ENCODE measurements around the gene ADIPOR2.

The ADIPOR2 gene

DNA sequence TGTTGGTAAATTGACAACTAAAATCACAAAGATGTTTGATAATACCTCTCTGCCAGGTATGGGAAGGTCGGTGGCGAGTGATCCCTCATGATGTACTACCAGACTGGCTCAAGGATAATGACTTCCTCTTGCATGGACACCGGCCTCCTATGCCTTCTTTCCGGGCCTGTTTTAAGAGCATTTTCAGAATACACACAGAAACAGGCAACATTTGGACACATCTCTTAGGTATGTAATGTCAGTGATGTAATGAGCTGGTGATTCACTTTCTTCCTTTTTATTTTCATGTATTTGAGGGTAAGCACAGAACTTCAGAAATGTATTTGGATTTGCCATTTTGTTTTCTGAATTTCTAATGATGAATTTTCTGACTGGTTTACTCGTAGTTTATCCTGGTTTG is 86.9 kb downstream of the ADIPOR2 start:
- no peak for DNase-seq

DNA sequence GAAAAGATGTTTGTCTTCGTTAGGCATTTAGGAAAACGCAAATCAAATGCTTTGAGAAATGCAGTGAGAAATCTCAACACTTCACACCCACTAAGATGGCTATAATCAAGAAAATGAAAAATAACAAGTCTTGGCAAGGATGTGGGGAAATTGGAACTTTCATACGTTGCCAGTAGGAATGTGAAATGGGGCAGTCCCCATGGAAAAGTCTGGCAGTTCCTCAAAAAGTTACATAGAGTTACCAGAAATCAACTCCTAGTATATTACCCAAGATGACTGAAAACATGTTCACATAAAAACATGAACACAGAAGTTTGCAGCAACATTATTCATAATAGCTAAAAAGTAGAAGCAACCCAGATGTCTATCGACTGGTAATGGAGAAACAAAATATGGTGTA is 88.0 kb downstream of the ADIPOR2 start:
- DNase-seq = no peak

GRCh38 chr12:1779783-1780182 is 88.9 kb downstream of the ADIPOR2 start:
- DNase-seq = no peak

DNA sequence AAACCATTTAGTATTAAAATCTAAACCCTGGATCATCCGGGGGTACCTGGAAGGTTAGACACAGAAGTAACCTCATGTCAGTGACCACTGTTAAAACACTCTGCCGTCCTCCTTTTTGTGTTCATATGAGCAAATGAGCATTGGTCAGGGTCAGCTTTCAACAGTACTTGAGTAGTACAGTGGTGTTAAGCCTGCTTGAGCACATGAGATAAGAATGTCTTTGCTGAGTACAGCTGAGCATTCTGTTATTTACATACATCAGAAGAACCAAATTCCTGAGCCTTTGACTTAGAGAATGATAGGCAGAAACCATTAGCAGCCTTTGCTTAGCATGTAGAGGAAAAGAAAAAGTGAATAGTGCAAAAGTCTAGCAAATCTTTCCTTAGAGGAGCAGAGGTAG is 90.9 kb downstream of the ADIPOR2 start:
- DNase-seq = no peak

- no peak for DNase-seq
Measured at GRCh38 chr12:1782215-1782614, 91.3 kb downstream of the ADIPOR2 start.

GRCh38 chr12:1787714-1788113 is 96.8 kb downstream of the ADIPOR2 start:
- no peak for DNase-seq

DNA sequence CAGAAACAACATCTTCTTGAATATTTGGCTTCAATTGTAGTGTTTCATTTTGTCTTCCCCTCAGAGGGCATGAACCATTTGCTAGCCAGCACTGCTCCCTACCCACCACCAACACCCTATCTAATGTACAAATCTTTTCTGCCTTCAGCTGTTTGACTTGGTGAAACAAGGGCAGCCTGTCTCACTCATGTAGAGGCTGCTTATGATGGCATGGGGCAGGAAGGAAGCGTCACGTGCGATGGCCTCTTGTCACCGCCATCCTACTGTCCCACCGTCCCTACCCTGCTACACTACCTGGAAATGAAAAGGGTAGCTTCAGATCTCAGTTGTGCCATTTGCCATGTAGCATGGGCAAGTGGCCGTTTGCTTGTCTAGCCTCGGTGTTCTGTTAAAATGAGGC is 99.6 kb downstream of the ADIPOR2 start:
- DNase-seq = no peak

DNA sequence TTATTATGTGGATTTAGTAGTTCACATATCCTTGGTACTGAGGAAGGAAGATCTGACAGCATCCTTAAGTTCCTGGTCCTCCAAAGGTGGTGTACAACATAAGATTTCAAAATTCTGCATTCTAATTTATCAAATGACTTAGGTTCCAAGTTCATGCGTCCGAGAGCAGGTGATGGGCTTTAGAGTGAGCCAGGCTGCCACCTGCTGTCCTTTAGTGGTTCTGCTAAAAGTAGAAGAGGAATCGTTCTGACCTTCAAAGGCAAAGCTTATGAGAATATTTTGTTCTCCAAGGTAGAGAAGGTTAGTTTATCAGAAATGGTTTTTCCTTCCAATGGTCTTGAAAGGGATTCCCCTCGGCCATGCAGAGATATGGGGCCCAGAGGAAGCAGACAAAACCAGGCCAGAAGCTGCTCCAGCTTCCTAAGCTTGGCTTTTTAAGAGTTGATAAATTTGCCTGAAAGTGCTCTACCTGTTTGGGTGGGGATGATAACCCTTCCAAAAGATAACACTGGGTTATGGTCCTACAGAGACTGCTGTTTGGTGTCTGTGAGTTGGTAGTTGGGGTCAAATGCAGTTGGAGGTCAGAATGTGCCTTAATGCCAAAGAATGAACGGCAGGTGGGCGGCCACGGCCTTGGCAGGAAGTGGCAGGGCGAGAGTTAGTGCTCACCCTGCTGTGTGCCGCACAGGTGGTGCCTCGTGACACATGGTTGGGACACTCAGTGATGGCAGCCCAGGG is 100.4 kb downstream of the ADIPOR2 start:
- peak; percentile 64 to 72 for DNase-seq

- no peak for DNase-seq
Measured at GRCh38 chr12:1792406-1792805, 101.5 kb downstream of the ADIPOR2 start.

DNA sequence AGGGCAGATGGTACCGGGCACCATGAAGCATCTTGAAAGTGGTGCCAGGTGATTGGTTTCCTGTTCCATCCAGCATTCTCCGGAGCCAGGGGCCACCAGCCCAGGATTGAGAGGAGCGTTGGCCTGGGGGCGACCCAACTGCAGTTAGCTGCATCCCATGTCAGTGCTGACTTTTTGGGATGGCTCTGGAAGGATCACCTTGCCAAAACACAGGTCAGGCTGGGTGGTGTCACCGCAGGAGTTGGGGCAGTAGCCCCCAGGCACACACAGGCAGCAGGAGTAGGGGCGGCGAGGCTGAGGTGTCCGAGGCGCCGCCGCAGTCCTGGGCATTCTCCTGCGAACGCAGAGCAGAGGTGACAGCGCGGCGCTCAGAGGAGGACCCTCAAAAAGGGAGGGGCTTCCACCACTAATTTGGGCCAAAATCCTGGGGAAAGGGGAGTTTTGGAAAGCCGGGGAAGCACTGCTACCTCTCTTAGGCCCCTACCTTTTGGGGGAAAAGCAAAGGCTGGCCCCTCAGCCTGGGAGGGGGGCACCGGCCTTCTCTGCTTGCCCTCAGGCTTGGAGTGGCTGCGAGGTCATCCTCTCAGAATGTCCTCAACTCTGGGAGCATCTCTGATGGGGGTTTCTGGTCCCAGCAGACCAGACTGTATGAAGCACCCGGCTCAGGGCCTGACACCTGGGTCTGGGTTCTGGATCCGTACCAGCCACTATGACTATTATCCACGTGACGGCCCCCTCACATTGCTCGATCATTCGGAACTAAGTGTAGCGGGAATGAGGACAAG is 102.7 kb downstream of the ADIPOR2 start:
- DNase-seq = no peak

GRCh38 chr12:1794440-1795090 is 103.7 kb downstream of the ADIPOR2 start:
- DNase-seq = no peak

DNA sequence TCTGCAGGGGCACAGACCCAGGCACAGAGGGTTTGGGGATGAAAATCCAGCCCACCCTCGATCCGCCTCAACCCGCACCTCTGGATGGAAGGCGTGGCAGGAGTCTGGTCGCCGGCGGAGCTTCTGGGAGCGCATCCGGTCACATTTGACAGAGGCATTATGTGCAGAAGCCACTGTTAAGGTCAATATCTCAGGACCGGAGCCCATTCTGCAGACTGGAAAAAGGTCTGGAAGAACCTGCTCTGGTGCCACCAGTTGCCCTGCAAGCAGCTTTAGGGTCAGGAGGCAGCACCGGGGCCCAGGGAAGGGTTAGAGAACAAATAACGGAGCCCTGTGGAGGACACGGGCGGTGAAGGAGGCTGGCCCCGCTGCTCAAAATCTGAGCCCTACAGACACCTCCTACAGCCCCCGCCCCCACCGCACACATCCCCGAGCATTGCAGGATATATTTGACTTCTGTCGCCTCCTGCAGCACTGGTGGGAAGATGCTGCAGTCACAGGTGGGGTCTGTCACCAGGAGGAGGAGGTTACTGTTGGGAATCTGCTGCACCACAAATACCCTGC is 104.4 kb downstream of the ADIPOR2 start:
- DNase-seq = no peak

DNA sequence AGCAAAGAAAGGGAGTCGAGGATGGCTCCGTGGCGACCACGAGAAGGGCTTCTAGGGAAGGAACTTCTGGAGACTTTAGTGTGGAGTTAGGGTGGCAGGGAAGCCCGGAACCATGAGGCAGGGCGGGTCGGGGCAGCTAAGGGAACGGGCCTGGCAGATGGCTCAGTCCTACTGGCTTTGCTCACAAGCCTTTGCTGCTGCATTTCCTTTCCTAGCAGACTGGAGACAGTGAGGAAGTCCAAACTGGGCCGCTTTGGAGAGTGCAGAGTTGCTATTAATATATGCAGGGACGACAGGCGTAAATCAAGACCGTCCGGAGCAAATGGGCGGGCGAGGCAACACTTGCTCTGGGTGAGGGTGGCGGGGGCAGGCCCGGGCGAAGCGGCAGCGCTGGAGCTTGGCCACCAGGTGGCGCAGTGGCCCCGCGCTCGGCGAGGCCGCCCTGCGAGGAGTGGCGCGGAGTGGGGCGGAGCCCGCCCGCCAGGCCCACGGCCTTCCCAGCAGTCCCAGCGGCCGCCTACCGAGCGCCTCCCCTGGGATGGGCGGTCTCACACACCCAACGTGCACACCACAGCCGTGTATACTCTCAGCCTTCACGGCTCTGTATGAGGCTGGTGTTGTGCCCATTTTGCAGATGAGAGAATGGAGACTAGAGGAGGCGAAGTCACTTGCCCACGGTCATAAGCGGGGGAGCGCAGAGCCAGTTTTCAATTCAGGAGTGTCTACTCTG is 105.1 kb downstream of the ADIPOR2 start:
- DNase-seq = peak; percentile 92 to 94

DNA sequence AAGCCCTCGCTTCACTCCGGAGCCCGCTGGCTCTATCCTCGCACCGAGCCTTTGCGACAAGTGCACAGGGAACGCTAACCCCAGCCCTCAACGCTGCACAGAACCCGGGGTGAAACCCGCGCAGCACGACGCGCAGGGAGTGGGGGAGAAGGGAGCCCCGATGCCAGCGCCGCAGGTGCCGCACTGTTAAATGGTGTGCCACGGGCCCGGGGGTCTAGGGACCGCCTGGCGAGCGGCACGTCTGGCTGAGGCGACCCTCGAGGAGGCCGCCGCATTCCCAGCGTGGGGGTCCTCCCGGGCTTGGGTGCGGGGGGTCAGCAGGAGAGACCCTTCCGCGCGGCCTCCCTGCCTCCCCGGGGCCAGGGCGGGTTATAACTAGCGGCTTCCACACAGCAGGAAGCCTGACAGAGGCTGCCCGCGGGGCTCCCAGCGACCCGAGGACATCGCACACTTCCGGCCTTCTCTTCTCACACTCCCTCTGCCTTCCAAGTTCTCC is 105.7 kb downstream of the ADIPOR2 start:
- DNase-seq = peak; percentile 35 to 39

- DNase-seq = peak; percentile 49 to 58
Measured at GRCh38 chr12:1797011-1797901, 106.4 kb downstream of the ADIPOR2 start.

GRCh38 chr12:1797991-1798640 is 107.2 kb downstream of the ADIPOR2 start:
- no peak for DNase-seq

DNA sequence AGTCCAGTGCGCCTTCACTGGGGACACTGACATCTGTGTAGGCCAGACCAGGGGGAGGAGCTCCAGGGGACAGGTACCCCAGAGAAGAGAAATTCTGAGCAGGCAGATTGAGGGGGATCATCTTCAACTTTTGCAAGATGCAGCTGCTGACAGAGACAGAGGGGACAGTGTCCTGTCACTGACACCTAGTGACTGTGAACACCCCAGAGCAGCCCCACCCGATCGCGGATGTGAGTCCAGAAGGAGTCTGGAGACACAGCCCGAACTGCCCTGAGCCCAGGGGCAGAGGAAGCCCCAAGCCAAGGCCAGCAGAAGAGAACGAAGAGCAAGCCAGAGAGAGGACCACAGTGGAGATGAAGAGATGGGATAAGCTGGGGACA is 107.8 kb downstream of the ADIPOR2 start:
- no peak for DNase-seq

GRCh38 chr12:1799051-1799881 is 108.4 kb downstream of the ADIPOR2 start:
- no peak for DNase-seq

DNA sequence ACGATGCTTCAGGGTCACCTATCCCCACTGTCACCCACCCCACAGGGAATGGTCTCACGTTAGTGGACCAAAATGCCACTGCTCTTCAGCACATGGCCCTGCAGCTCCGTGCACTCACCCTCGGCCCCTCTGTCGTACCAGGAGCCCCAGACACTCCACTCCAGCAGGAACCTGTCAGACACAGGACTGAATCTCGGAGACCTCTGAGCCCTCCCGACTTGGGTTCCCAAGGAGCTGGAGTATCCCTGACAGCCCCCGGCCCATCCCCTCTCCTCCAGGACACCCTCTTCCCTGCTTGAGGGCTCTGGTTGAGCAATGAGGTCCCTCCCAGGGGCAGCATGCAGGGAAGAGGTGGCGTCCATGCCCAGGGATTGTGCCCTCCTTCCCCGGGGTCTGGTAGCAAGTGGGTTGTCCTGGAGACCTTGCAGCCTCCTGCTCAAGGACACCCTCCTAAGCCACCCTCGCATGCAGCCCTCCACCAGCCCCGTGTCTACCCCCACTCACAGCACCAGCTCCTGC is 109.1 kb downstream of the ADIPOR2 start:
- DNase-seq = no peak

Data from activated CD4-positive, alpha-beta T cell treated with anti-CD3 and anti-CD28 coated beads for 4 hours (primary cell).